ENCODE results near the gene NCKIPSD.

The NCKIPSD gene

DNA sequence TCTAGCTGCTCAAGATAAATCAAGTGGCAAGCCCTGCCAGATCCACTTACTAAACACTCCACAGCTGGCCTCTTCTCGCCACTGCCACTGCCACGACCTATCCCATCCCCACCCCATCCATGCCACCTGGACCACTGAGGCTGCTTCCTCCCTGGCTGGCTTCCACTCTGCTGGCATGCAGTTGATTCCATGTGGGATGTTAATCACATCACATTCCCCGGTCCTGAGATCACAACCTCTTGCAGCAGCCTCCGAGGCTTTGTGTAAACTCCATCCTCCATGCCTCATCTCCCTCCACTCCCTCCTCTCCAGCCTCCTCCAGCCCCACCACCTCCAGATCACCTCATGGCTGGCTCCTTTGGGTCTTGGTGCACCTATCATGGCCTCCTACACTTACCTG lies 7.7 kb downstream of the NCKIPSD start:
- peak; percentile 60 for DNase-seq

DNA sequence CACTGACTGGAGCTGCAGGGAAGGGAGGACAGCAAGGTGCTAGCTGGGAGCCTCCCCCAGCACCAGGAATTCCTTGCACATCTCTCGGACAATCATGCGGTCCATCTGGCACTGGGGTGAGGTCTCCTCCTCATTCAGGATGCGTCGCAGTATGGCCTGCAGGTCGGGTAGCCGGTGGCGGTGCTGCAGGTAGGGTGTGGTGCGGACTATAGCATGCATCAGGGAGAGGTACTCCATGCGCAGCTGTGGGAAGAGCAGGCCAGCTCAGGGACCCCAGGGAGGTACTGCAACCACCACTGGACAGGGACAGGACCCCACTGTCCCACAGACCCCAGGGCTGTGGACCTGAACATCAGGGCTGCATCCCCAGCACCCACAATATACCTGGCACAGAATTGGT lies 11.2 kb downstream of the NCKIPSD start:
- no peak for DNase-seq

DNA sequence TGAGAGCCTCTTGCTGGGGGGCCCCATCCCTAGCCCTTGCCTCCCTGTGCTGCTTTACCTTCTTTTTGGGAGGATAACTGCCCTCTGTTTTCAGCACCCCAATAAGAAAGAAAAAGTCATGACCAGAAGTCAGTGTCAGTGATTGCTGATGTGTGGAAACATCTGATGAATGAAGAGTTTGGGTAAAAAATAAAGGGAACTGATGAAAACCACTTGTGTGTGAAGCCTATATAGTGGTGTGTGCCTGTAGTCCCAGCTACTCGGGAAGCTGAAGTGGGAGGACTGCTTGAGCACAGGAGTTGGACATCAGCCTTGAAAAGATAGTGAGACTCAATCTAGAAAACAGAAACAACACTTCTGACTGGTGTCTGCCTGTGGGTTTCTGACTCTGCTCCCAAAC lies 13.2 kb downstream of the NCKIPSD start:
- no peak for DNase-seq

DNA sequence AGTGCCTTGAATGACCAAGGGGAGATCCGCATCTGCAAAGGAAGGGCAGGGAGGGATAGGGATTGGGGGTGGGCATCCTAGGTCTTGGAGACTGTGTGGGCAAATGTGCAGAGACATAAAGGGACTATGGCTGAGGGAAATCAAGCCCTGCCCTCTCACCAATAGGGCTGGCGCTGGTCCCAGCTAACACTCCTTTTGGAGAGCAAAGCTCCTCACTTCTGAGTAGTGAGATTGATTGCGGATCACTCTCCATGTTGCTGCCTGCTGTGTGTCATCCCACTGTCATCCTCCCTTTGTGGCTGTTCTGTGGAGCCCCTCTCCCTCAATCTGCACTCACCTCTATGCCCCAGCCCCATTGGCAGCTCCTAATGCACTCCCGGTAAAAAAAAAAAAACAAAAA lies 20.8 kb downstream of the NCKIPSD start:
- no peak for DNase-seq

DNA sequence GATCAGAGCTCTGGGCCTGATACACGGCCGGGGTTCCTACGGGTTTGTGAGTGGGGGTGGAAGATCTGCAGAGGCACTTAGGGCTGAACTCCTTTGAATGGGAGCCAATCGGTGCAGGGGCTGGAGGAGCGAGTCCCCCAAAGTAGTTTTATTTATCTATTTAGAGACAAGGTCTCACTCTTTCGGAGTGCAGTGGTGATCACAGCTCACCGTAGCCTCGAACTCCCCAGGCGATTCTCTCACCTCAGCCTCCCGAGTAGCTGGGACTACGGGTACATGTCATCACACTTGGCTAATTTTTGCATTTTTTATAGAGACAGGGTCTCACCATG lies 21.4 kb downstream of the NCKIPSD start:
- DNase-seq, result no peak

DNA sequence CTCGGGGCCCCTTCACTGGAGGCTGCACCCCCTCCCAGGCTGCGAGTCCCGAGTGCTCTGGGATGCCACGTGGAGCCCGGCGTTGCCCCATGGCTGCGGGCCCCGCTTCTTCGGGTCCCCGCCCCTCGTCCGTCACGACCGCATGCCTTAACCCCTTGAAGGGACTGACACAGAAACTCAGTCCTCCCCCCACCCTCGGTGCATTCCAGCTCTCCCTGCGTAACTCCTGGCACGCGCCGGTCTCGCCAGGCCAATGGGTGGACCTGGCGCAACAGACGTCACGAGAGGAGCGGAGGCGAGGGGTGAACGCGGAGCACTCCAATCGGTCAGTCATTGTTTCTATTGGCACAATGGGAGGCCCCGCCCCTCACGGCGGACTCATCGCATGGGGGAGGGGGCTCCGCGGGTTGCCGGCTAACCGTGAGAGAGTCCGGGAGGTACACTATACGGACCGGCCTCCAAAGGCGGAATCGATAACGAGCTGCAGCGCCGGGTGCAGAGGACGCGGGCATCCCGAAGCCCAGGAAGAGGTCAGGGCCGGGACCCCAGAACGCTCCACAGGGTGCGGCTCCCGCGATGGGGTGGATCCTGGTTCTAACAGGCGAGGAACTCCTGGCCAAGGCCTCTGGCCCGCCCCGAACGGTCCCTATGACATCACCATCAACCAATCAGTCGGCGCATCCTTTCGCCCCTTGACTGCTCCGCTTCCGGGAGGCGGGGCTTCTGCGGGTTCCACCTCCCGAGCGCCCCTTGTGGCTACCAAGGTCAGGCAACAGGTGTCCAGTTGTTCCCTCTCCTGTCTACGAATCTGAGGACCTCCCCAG lies 22.0 kb downstream of the NCKIPSD start:
- DNase-seq, result peak; percentile 98

DNA sequence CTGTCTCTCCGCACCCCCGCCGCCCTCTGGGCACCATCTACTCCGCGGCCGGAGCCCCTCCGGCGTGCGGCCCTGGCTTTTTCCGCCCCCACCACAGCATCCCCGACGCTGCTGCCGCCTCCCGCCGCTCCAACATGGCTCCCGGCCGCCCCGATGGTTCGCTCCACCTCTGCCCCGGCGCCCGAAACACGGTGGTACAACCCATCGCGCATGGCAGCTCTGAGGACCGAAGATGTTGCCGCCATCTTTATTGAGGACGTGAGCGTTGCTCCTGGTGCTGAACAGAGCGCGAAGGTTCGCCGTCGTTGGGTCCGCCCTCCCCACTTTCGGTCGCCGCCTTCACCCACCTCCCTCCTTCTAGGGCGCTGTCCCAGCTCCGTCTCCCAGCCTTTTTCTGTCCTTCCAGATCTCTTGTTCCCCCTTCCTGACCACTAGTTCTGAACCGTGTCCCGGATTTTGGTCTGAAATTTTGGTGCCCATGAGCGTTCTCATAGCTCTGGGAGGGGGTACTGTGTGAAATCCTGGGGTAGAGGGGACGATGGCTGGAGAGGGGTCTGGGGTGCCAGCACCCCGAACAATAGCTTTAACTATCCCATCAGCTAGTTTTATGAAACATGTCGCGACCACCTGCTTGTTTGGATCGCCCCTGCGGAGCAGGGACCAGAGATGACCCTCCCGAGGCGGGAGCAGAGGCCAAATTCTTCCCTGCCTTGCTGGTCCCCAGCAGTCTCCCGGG lies 22.8 kb downstream of the NCKIPSD start, which contains the start of gene CELSR3:
TSS of gene CELSR3 (minus strand) at position 134 of the 736 bp plus-strand sequence. CDS start 252 bp downstream, outside the sequence.
- DNase-seq, result peak; percentile 81

DNA sequence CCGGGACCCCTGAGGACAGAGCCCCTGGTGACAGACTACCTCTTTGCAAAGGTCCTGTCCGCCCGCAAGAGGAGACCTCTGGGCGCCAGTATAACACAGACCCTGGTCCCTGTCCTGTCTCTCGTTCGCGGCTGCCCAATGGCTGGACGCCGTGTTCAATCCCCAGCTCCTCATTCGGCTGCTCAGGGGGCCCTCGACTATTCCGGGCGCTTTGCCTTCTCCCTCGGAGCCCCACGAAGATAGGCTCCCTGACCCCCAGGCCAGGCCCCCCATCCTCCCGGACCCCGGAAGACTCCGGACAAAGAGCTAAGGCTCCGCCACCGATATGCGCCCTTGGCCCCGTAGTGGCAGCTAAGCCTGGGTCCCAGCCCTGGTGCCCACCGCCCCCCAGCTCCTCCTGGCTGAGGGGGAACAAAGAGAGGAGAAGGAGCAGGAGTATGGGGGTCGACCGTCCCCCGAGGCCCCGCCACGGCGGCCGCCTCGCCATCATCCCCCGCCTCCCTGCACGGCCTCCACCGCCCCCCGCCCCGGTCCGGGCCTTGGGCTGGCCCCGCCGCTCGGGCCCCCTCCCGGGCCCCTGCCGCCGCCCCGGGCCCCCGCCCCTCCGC lies 23.5 kb downstream of the NCKIPSD start:
- DNase-seq, result no peak

DNA sequence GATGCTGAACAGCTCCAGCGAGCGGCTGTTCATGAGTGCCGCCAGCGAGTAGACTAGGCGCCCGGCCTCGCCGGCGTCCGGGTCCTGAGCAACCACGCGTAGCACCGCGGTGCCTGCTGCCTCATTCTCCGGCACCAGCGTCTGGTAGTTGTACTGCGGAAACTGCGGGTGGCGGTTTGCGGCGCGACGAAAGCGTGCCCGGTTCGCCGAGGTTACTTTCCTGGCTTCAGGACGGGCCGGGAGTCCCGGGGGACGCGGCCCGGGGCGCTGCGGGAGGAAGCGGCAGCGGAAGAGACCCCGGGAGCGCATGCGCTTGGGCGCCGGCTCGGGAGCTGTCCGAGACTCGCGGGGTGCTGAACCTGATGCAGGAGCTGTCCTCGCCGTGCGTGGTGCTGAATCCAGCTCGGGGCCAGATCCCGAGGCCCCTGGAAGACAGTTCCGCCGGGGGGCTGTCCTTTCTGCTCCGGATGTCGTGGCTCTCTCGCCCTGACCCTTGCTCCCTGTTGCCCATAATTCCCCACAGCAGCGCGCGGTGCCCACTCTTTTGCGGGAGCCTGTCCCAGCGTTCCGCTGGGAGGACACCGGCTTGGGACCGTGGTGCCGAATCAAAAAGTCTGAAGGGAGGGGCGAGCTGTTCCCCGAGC lies 24.1 kb downstream of the NCKIPSD start:
- peak; percentile 46 for DNase-seq

DNA sequence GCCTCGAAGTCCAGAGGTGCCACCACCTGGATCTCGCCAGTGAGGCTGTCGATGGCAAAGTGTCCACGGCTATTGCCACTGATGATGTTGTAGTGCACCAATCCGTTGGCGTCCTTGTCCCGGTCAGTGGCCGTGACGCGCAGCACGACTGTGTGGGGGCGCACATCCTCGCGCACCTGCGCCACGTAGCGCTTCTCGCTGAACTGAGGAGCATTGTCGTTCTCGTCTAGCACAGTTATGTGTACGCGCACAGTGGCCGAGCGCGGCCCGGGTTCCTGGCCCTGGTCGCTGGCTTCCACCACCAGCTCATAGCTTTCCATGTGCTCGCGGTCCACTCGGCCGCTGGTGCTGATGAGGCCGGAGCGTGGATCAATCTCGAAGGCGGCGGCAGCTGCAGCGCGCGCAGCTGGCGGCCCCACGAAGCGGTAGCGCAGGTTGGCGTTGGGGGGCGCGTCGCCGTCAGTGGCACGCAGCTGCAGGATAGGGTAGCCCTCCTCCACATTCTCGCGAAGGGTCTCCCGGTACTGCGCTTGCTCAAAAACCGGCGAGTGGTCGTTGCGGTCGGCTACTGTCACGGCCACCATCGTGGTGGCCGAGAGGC lies 24.8 kb downstream of the NCKIPSD start:
- no peak for DNase-seq

DNA sequence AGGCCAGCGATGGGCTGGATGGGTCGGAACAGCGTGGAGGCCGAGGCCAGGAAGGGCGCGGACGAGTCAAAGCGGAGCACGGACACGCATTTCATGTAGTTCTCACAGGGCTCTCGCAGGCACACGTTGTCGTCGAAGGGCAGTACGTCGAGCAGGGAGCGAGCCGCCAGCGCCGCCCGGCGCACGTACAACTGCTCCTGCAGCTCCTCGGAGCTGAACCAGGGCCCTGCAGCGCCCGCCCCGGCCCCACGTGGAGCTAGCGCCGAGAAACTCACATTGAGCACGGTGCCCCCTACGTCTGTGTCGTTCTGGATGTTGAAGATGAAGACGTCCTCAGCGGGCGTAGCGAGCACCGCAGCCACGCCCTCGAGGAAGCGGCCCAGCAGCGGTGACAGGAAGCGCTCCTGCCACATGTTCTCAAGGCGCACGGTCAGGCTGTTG lies 28.9 kb downstream of the NCKIPSD start:
- no peak for DNase-seq

DNA sequence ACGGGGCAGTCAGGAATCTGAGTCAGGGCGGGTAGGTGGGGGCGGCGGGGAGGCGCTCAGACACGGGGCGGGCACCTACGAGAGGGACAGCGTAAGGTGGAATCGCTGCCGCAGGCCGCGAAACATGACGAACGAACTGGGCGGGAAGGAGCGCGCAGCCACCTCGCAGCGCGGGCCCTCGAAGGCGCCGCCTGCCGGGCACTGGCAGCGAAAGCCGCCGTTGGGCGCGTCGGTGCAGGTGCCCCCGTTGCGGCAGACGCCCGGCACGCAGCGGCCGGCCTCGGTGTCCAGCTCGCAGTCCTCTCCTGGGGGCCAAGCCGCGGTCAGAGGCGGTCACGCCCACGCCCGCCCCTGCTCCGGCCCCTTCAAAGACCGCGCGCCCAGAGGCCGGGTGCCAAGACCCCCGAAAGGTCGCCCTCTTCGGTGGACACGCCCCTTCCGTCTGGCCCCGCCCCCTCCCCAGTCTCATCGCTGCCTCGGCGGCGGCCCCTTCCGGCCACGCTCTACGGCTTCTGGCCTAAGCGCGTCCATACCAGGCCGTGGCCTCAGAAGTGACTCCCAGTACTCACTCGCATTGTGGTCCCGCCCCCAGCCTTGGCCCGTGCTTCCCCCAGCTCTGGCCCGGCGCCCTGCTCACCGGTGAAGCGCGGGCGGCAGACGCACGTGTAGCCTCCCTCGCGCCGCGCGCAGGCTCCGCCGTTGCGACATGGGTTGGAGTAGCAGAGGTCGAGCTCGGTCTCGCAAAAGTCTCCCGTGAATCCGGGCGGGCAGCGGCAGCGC lies 29.5 kb downstream of the NCKIPSD start:
- peak; percentile 82 for DNase-seq

DNA sequence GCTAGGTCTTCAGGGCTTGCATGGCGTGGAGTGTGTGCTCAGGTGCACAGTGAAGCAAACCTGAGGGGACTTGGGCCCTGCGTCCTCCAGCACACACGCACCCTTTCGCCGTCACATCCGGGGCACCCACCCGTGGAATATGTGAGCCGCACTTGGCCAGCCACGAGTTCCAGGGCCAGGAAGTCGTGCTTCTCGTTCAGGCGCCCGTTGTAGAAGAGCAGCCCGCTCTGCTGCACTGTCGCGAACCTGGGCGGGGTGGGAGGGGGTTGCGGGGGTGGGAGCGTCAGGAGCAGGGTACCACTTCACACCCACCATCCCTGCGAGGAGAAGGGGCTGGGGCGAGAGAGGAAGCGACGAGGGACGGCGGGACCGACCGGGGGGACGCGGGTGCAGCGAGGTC lies 30.1 kb downstream of the NCKIPSD start:
- no peak for DNase-seq

DNA sequence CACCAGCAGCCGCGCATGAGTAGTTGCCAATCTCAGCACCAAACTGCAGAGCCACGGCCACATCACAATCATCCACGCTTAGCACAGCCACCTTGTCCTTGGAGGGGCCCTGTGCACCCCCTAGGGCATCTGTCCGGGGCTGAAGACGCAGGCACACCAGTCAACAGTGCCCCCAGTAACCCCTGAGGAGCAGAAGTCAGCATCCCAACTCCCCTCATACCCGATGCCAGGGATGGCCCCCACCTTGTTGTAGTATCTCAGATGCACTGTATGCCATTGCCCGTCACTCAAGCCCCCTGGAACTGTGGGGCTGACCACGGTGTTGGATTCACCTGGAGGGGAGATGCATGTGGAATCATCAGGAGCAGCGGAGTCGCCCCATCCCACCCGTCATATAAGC lies 30.7 kb downstream of the NCKIPSD start:
- DNase-seq, result no peak

DNA sequence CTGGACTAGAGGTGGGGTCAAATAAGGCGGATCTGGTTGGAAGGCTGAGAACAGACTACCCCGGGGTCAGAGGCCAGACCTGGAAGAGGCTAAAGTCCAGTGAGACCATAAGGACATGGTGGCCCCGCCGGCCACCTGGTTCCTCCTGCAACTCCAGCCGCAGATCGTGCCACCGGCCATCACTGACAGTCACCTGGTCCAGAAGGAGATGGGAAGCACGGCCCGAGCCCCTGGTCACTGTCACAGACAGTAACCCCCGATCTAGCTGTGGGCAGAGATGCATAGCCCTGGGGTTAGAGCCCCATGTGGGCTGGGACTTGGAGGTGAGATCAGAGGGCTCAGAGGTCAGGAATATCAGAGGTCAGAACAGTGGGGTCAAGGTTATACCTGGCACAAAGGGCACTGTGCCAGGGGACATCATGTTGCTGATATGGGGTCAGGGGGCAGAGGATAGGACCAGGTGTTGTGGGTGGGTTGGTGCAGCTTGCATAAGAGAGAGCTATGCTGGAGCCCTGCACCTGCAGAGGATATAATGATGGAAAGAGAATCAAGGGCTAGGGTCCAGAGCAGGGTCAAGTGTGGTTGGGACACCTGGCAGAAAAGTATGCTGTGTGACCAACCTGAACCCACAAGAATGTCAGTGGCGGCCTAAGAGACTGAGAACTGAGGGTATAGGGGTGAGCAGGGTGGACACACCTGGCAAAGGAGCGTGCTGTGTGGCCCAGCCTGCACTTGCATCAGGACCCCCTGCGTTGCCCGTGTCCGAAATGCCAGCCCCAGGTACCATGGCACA lies 32.6 kb downstream of the NCKIPSD start:
- DNase-seq, result no peak

DNA sequence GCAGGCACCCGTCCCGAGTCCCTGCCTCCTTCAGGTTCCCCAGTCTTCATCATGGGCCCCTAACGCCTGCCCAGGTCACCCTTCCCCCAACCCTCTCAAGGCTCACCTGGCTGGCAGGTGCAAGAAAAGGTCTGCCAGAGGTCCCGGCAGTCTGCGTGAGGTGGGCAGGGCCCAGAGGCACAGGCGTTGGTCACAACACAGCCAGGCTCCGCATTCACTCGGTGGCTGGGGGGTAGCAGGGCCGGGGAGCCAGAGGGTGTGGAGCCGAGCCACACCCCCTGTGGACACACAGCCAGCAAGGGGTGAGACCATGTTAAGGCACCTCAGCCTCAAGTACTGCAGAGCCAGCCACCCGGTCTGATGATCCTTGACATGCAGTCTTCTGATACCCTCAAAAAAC lies 33.9 kb downstream of the NCKIPSD start:
- no peak for DNase-seq

DNA sequence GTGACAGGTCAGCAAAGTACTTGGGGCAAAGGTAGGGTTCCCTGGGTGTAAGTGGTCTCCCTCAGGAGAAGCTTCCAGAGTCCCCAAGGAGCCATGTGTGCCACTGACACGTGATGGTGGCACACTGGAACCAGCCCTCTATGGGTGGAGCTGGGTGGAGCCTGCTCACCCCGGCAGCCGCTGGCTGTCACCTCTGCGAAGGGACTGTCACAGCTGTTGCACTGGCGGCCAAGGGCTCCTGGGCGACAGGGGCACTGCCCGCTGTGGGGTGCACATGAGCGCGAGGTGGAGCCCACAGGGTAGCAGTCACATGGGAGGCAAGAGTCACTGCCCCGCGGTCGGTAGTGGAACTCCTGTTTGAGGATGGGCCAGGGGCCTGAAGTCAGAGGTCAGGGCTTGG lies 35.0 kb downstream of the NCKIPSD start:
- DNase-seq, result no peak

DNA sequence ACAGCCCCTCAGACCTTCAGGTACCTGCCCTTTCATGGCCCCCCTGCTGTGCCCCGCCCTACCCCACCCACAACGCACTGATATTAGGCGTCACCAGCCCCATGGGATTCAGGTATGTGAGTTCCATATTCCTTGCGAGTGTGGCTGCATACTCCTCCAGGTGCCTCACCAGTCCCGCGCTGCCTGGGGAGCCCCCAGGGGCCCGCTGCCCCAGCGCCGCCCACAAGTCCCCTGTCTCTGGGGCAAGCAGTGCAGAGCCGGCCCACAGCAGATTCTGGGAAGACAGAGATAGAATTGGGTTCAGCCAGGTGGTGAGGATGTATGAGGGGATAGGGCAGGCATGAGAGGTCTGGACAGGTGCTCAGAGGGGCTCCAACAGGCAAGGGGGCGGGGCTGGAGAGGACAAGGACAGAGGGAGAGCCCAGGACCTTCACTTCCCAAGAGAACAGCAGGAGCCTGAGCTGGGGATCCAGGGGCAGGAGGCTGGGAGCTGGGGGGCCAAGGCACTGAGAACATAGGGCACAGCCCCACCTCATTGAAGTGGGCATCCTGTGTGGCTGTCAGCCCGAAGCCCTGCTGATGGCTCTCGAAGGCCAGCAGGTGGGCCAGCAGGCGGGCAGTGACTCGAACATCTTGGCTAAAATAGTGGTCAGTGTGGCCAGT lies 37.4 kb downstream of the NCKIPSD start:
- DNase-seq, result no peak

DNA sequence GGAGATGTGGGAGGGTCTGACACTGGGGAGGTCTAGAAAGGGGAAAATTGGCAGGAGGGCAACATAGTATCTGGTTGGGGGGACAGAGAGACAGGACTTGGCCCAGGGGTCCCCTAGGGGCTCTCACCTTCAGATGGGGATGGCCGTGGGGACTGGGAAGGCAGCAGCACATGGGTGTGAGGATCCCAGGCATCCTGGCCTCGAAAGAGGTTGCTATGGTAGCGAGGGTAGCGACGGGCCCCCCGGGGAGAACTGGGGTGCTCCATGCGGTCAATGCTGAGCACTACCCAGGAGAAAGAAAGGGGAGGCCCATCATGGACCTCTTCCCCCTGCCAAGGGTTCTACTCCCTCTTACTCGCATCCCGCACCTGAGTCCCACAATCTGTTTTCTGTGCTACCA lies 38.0 kb downstream of the NCKIPSD start:
- DNase-seq, result no peak

DNA sequence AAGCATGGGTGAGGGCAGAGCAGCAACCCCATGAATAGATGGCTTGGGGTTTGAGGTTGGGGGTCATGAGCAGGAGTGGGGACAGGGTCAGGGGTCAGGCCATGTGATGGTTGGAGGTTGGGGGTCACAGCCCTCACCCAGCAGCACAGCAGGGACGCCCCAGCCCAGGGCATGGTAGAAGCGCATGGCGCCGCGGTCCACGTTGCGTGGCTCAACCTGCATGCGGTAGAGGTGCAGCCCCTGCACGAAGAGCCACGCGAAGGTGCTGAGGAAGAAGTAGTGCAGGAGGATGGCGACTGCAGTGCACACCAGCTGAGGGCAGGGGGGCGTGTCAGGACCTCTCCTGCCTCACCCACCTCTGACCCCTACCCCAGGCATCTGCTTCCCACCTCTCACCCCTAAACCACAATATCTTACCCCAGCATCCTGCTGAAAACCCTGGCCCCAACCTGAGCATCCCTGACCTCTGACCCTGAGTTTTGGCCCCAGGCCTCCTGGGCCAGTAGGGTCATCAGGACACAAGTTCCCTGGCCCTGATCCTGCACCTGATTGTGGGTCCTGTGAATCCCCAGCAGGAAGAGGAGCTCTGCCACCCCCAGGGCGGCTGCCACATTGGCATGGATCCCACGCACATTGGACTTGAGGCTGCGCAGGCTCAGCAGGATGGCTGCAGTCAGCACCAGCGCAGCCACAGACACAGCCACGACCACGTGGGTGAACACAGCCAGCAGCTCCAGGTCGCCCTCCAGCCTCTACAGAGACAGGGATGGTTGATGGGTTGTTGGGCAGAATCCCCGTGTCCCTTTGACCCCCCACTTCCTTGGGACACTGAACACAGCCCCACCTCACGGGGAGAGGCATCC lies 40.6 kb downstream of the NCKIPSD start:
- DNase-seq, result no peak
